GM12878 (cell line): Measurements from ENCODE around the gene RABEP1. TPM values are rescaled to one million over a fixed set of nuclear protein-coding genes. Genes with fewer than 3 reads are reported as not detected.

Source experiments
- ATAC-seq: fragments of 200-7000 bp; cut with Tn5 transposase; 3 replicates; pipeline ENCODE4 v1.9.1; 2020; ENCODE audit warnings: mild to moderate bottlenecking, moderate library complexity
- BruUV-seq: library from RNA; stranded (reverse); fragments of 400-500 nt; replicated peaks from 2 replicates; lab custom pipeline; 2021; lab: Mats Ljungman, UMichigan
- CTCF ChIA-PET: fragments of 300-600 bp; sonication (Branson Sonifier 250); formaldehyde crosslinking; extraction: SDS; loops from one replicate; lab custom pipeline; 2021; ENCODE audit warnings: inconsistent platforms; lab: Yijun Ruan, JAX
- POLR2A ChIA-PET: fragments of 350-600 bp; formaldehyde crosslinking; extraction: SDS; loops from one replicate; lab custom pipeline; 2021; ENCODE audit warnings: inconsistent platforms; lab: Charles Lee
- RAD21 ChIA-PET: fragments of 300-600 bp; sonication (Branson Sonifier 250); formaldehyde crosslinking; loops from one replicate; lab custom pipeline; 2023; ENCODE audit warnings: antibody characterized with exemption; ENCODE audit not compliant: unreplicated experiment; lab: Charles Lee
- SMC1A ChIA-PET: fragments of 300-600 bp; sonication (Branson Sonifier 250); formaldehyde crosslinking; loops from one replicate; lab custom pipeline; 2023; ENCODE audit not compliant: unreplicated experiment, uncharacterized antibody; lab: Charles Lee
- DNase-seq: peaks from one replicate; pipeline ENCODE4 v3.0.0-alpha.2; 2011; ENCODE audit warnings: low read depth, low spot score
- FAIRE-seq: peaks from 3 replicates; lab custom pipeline; 2011; peaks lifted over from hg19 to GRCh38; lab: Jason Lieb, UNC
- H2AFZ ChIP-seq: 2 replicates; pipeline ENCODE4 v1.6.0; 2011; ENCODE audit warnings: low read depth, low read length, control low read depth; ENCODE audit not compliant: control insufficient read depth
- H3K27ac ChIP-seq: 2 replicates; pipeline ENCODE4 v1.5.1; 2011; ENCODE audit warnings: control low read depth; ENCODE audit not compliant: control insufficient read depth, insufficient read depth
- H3K27me3 ChIP-seq, 2 experiments: replicated peaks in 1 of 2; 2 replicates each; pipeline versions ENCODE4 v1.6.0 to v1.6.1; 2011; ENCODE audit warnings: low read length in 1 of 2; ENCODE audit not compliant: control insufficient read depth in 2 of 2, insufficient read depth in 2 of 2
- H3K36me3 ChIP-seq, 2 experiments: 2 replicates each; pipeline ENCODE4 v1.5.1; 2011; ENCODE audit warnings: low read length in 1 of 2; ENCODE audit not compliant: control insufficient read depth in 2 of 2, insufficient read depth in 2 of 2
- H3K4me1 ChIP-seq: 2 replicates; pipeline ENCODE4 v1.6.1; 2011; ENCODE audit warnings: mild to moderate bottlenecking, low read length, moderate library complexity, mixed read lengths; ENCODE audit not compliant: control insufficient read depth, insufficient read depth
- H3K4me2 ChIP-seq: 2 replicates; pipeline ENCODE4 v1.6.0; 2011; ENCODE audit warnings: control low read depth; ENCODE audit not compliant: control insufficient read depth, insufficient read depth
- H3K4me3 ChIP-seq: fragments of 200-600 bp; sonication (generic); 2 replicates; pipeline ENCODE4 v1.5.1; 2016
- H3K79me2 ChIP-seq: 2 replicates; pipeline ENCODE4 v1.6.0; 2011; ENCODE audit warnings: low read length; ENCODE audit not compliant: control insufficient read depth, insufficient read depth
- H3K9ac ChIP-seq: 2 replicates; pipeline ENCODE4 v1.8.0; 2011; ENCODE audit warnings: low read length, control low read depth, mixed read lengths; ENCODE audit not compliant: control insufficient read depth, insufficient read depth
- H3K9me3 ChIP-seq: replicated peaks from 3 replicates; pipeline ENCODE4 v1.5.1; 2011; ENCODE audit warnings: mild to moderate bottlenecking, low read length; ENCODE audit not compliant: control insufficient read depth, insufficient read depth
- H4K20me1 ChIP-seq: 2 replicates; pipeline ENCODE4 v1.6.0; 2011; ENCODE audit not compliant: control insufficient read depth, insufficient read depth
- CEBPB ChIP-seq, 2 experiments: fragments of 150-350 bp in 1 of 2; IDR thresholded peaks; 2 replicates each; pipeline ENCODE4 v1.6.1; 2012 to 2014; ENCODE audit warnings: low read depth in 2 of 2, low read length in 2 of 2, borderline replicate concordance in 1 of 2, inconsistent platforms in 1 of 2
- IRF3 ChIP-seq: fragments of 450-650 bp; IDR thresholded peaks from 2 replicates; pipeline ENCODE4 v1.6.1; 2014; ENCODE audit warnings: mild to moderate bottlenecking
- MEF2A ChIP-seq: IDR thresholded peaks from 2 replicates; pipeline ENCODE4 v1.6.1; 2011; ENCODE audit warnings: low read depth, mild to moderate bottlenecking, low read length, moderate library complexity; ENCODE audit not compliant: insufficient read depth
- NFIC ChIP-seq: IDR thresholded peaks from 2 replicates; pipeline ENCODE4 v1.6.1; 2012; ENCODE audit warnings: low read depth, mild to moderate bottlenecking, inconsistent platforms, low read length, moderate library complexity
- NFXL1 ChIP-seq: fragments of 450-650 bp; IDR thresholded peaks from 2 replicates; pipeline ENCODE4 v1.6.1; 2017; ENCODE audit warnings: antibody characterized with exemption, mild to moderate bottlenecking, borderline replicate concordance
- NFYA ChIP-seq: IDR thresholded peaks from 2 replicates; pipeline ENCODE4 v1.6.1; 2011; ENCODE audit warnings: low read depth, mild to moderate bottlenecking, low read length, improper control_type of control experiment, borderline replicate concordance
- PBX3 ChIP-seq: IDR thresholded peaks from 2 replicates; pipeline ENCODE4 v1.6.1; 2011; ENCODE audit warnings: mild to moderate bottlenecking, low read depth, low read length, moderate library complexity; ENCODE audit not compliant: insufficient replicate concordance
- POLR2AphosphoS5 ChIP-seq: IDR thresholded peaks from 2 replicates; pipeline ENCODE4 v1.6.1; 2011; ENCODE audit warnings: mild to moderate bottlenecking, low read length, inconsistent platforms
- RB1 ChIP-seq: fragments of 450-650 bp; formaldehyde crosslinking; IDR thresholded peaks from 2 replicates; pipeline ENCODE4 v1.6.1; 2017; ENCODE audit warnings: mild to moderate bottlenecking, borderline replicate concordance
- RELB ChIP-seq: fragments of 450-650 bp; IDR thresholded peaks from 2 replicates; pipeline ENCODE4 v1.6.1; 2017; ENCODE audit warnings: low read depth, mild to moderate bottlenecking, moderate library complexity
- TARDBP ChIP-seq: IDR thresholded peaks from 2 replicates; pipeline ENCODE4 v1.6.1; 2016; ENCODE audit warnings: borderline replicate concordance
- TCF7 ChIP-seq: IDR thresholded peaks from 2 replicates; pipeline ENCODE4 v1.6.1; 2014; ENCODE audit warnings: antibody characterized with exemption, borderline replicate concordance
- ZBTB33 ChIP-seq: fragments of 450-650 bp; IDR thresholded peaks from 2 replicates; pipeline ENCODE4 v1.6.1; 2017; ENCODE audit warnings: mild to moderate bottlenecking
- ZNF384 ChIP-seq: IDR thresholded peaks from 2 replicates; pipeline ENCODE4 v1.6.1; 2012; ENCODE audit warnings: low read depth, mild to moderate bottlenecking, low read length, improper control_type of control experiment, borderline replicate concordance
- ZZZ3 ChIP-seq: IDR thresholded peaks from 2 replicates; pipeline ENCODE4 v1.6.1; 2011; ENCODE audit warnings: low read depth; ENCODE audit not compliant: control insufficient read depth, insufficient read length
- in situ Hi-C: fragments of 300-500 bp; cut with MboI; formaldehyde crosslinking; loops from 9 replicates; pipeline ENCODE4 v1.14.3; 2018; ENCODE audit warnings: mixed read lengths
- intact Hi-C: fragments of 100-400 bp; cut with micrococcal nuclease; formaldehyde crosslinking; loops from one replicate; pipeline ENCODE4 v1.14.2; 2022; ENCODE audit not compliant: unreplicated experiment
- polyA plus RNA-seq, 11 experiments: library from polyadenylated mRNA; depleted of rRNA in 4 of 11; unstranded in 6 of 11; stranded (reverse) in 5 of 11; fragments of >200 nt; fragmentation: Nextera tagmentation in 4 of 11; fragmentation: Illumina TruSeq in 1 of 11; extraction: Ambion mirVana in 4 of 11; extraction: Trizol in 1 of 11; gene quantifications; 1 replicate in 1 of 11; 2 replicates in 10 of 11; pipeline versions ENCODE4 v1.2.1 to v1.2.3, GENCODE V29; 2011 to 2016; ENCODE audit warnings: inconsistent platforms in 2 of 11, missing spikeins in 2 of 11, low read depth in 1 of 11
- total RNA-seq, 4 experiments: library from RNA; depleted of rRNA in 3 of 4; stranded (reverse); fragments of >200 nt in 3 of 4; fragmentation: Illumina TruSeq in 1 of 4; extraction: Trizol in 1 of 4; gene quantifications; 2 replicates each; pipeline versions ENCODE4 v1.2.1 to v1.2.3, GENCODE V29; 2013 to 2021

RABEP1 gene
- total and polyA plus RNA-seq, 10 of the 15 experiments (the other 5 are each of a cell fraction or from before 2014, with no cell fraction given), result 13.4 to 71.4 (median 59.8) TPM

- no peak overlapping the region for H3K4me3 ChIP-seq
- SMC1A ChIA-PET, result interaction anchor here (0.6 to 1.2 kb wide), 6 partner anchors 10 to 915 kb away, joined by 3 to 5 read pairs (median 4); no protein-coding TSS in a partner anchor
- ATAC-seq, result no peak
- no peaks in the 10 kb centered on the region; the same call in 2 of the 3 replicates for H3K9me3 ChIP-seq
- no peak for FAIRE-seq
- peaks cover 2 to 30% of the 10 kb centered on the region in 2 experiments; a peak in 3 of 4 replicates for H3K36me3 ChIP-seq
- no peaks in the 10 kb centered on the region; the same call in 1 of the 2 replicates for H4K20me1 ChIP-seq
- H3K4me1 ChIP-seq, result peaks cover 23% of the 10 kb centered on the region
- no peak for DNase-seq
- POLR2A ChIA-PET, result interaction anchor here (0.6 to 1.2 kb wide), 8 partner anchors 8 to 55 kb away, joined by 3 to 4 read pairs (median 3); no protein-coding TSS in a partner anchor
- H3K27ac ChIP-seq, result no peak overlapping the region
- TF ChIP-seq ZNF384 (no peak), RB1 (no peak), MEF2A (no peak), NFIC (no peak), TCF7 (no peak), IRF3 (no peak), POLR2AphosphoS5 (no peak), NFYA (no peak), RELB (no peak), NFXL1 (no peak), ZBTB33 (no peak), CEBPB (IDR thresholded peaks at IDR 0.05; ENCODE audit: borderline replicate concordance in 1 of 2, low read depth in 2 of 2, low read length in 2 of 2) (no peak), TARDBP (no peak), PBX3 (no peak), ZZZ3 (no peak)
- no peaks in the 10 kb centered on the region for H3K27me3 ChIP-seq
- RAD21 ChIA-PET, result interaction anchor here (0.7 to 5.4 kb wide), 2 partner anchors 13 to 130 kb away, joined by 3 to 41 read pairs; no protein-coding TSS in a partner anchor
- CTCF ChIA-PET, result interaction anchor here (1.0 to 5.5 kb wide), 5 partner anchors 9 to 56 kb away, joined by 3 to 54 read pairs (median 3); no protein-coding TSS in a partner anchor
- no peak overlapping the region for H3K9ac ChIP-seq
- H3K4me2 ChIP-seq, result no peak overlapping the region
- in situ Hi-C loops (no loop called here), intact Hi-C loops (loop anchor here (5.0 kb wide), 1 partner anchor 113 kb away; no protein-coding TSS in a partner anchor)
- H3K79me2 ChIP-seq, result peaks cover 36% of the 10 kb centered on the region
- no peak overlapping the region for H2AFZ ChIP-seq
- BruUV-seq, result TSS peak; percentile 45
Observed at GRCh38 chr17:5309851-5310250, 27.8 kb downstream of the RABEP1 start.
